Choroid plexus epithelial cell (primary cell): Measurements from ENCODE around the gene RERG.

Source experiments
- DNase-seq: peaks from one replicate; pipeline ENCODE4 v3.0.0-alpha.2; 2010; ENCODE audit warnings: low read depth
- H3K4me3 ChIP-seq: 2 replicates; pipeline ENCODE4 v1.5.1; 2011; ENCODE audit warnings: low read depth, mild to moderate bottlenecking, control low read depth, low read length, moderate library complexity
- CTCF ChIP-seq: conservative IDR thresholded peaks from 2 replicates; pipeline ENCODE4 v1.5.1; 2011; ENCODE audit warnings: low read depth, mild to moderate bottlenecking, control low read depth, inconsistent platforms, low read length, moderate library complexity

RERG gene

GRCh38 chr12:15209782-15210181, 11.4 kb downstream of the RERG start:
- H3K4me3 ChIP-seq, result no peak overlapping the region
- DNase-seq, result peak; percentile 89
- no peak for TF ChIP-seq CTCF

- TF ChIP-seq CTCF, result no peak
- peak; percentile 79 for DNase-seq
- no peak overlapping the region for H3K4me3 ChIP-seq
These were observed 12.2 kb downstream of the RERG start for GRCh38 chr12:15208871-15209656.

- TF ChIP-seq CTCF, result peak; percentile 56
- peak; percentile 67 for DNase-seq
These were observed 13.1 kb downstream of the RERG start for GRCh38 chr12:15208140-15208539.

GRCh38 chr12:15206831-15207389, 14.3 kb downstream of the RERG start:
- DNase-seq, result no peak
- no peak overlapping the region for H3K4me3 ChIP-seq
- no peak for TF ChIP-seq CTCF

More at GRCh38 chr12:15208140-15208539, 13.1 kb downstream of the RERG start:
- H3K4me3 ChIP-seq, result no peak overlapping the region

GRCh38 chr12:15206338-15206737, 14.9 kb downstream of the RERG start:
- no peak for DNase-seq
- no peak for TF ChIP-seq CTCF
- H3K4me3 ChIP-seq, result no peak overlapping the region

- TF ChIP-seq CTCF, result no peak
- no peak overlapping the region for H3K4me3 ChIP-seq
- DNase-seq, result no peak
These were observed 15.7 kb downstream of the RERG start for GRCh38 chr12:15205341-15206010.
